SK-N-SH (cell line): ENCODE measurements around the gene PUSL1. TPM values are rescaled to one million over a fixed set of nuclear protein-coding genes. Genes with fewer than 3 reads are reported as not detected.

Experiments
- CTCF ChIA-PET: fragments of 300-600, 350-600 bp; formaldehyde crosslinking; extraction: SDS; loops from one replicate; lab custom pipeline; 2021; lab: Yijun Ruan, JAX
- POLR2A ChIA-PET: fragments of 350-600 bp; sonication (Branson Sonifier 250); formaldehyde crosslinking; extraction: SDS; loops from one replicate; lab custom pipeline; 2020; ENCODE audit warnings: antibody characterized with exemption, inconsistent platforms; lab: Yijun Ruan, JAX
- DNase-seq: peaks from one replicate; pipeline ENCODE4 v3.0.0; 2012
- H2AFZ ChIP-seq: fragments of 200-600 bp; sonication (generic); 2 replicates; pipeline ENCODE4 v1.8.1; 2016; ENCODE audit warnings: antibody characterized with exemption, mild to moderate bottlenecking, low read depth
- H3F3A ChIP-seq: fragments of 200-600 bp; sonication (generic); replicated peaks from 2 replicates; pipeline ENCODE3; 2016; ENCODE audit warnings: antibody characterized with exemption, mild to moderate bottlenecking; ENCODE audit not compliant: insufficient read depth
- H3K27ac ChIP-seq, 2 experiments: fragments of 200-500 bp in 1 of 2; fragments of 200-600 bp in 1 of 2; sonication (Bioruptor generic) in 1 of 2; sonication (generic), shearing (Covaris generic) in 1 of 2; 2 replicates each; pipeline versions ENCODE4 v1.5.1 to v1.6.1; 2014 to 2016; ENCODE audit warnings: low read depth in 2 of 2, inconsistent platforms in 1 of 2, low read length in 1 of 2, mild to moderate bottlenecking in 1 of 2, mixed read lengths in 1 of 2
- H3K27me3 ChIP-seq: fragments of 200-600 bp; sonication (generic), shearing (Covaris generic); 2 replicates; pipeline ENCODE4 v1.6.1; 2016; ENCODE audit warnings: mixed run types; ENCODE audit not compliant: insufficient read depth
- H3K36me3 ChIP-seq, 2 experiments: fragments of 200-500 bp in 1 of 2; fragments of 200-600 bp in 1 of 2; sonication (Bioruptor generic) in 1 of 2; sonication (generic) in 1 of 2; replicated peaks in 1 of 2; 2 replicates each; pipeline versions ENCODE3 to v1.5.1; 2014 to 2016; ENCODE audit warnings: low read length in 1 of 2, mild to moderate bottlenecking in 1 of 2; ENCODE audit not compliant: insufficient read depth in 2 of 2, control insufficient read depth in 1 of 2
- H3K4me1 ChIP-seq, 2 experiments: fragments of 200-500 bp in 1 of 2; fragments of 200-600 bp in 1 of 2; sonication (Bioruptor generic) in 1 of 2; sonication (generic), shearing (Covaris generic) in 1 of 2; 2 replicates each; pipeline versions ENCODE4 v1.5.1 to v1.6.1; 2014 to 2016; ENCODE audit warnings: low read depth in 1 of 2, low read length in 1 of 2, mixed run types in 1 of 2; ENCODE audit not compliant: insufficient read depth in 2 of 2, control insufficient read depth in 1 of 2
- H3K4me2 ChIP-seq: fragments of 200-600 bp; sonication (generic), shearing (Covaris generic); 2 replicates; pipeline ENCODE4 v1.6.1; 2017; ENCODE audit warnings: mixed run types
- H3K4me3 ChIP-seq, 2 experiments: fragments of 200-500 bp in 1 of 2; fragments of 200-600 bp in 1 of 2; sonication (Bioruptor generic) in 1 of 2; sonication (generic), shearing (Covaris generic) in 1 of 2; 2 replicates each; pipeline versions ENCODE4 v1.5.1 to v1.8.1; 2014 to 2016; ENCODE audit warnings: low read depth in 2 of 2, inconsistent platforms in 1 of 2, low read length in 1 of 2, mild to moderate bottlenecking in 1 of 2, mixed read lengths in 1 of 2, moderate library complexity in 1 of 2
- H3K79me2 ChIP-seq: fragments of 200-600 bp; sonication (generic); 2 replicates; pipeline ENCODE4 v1.8.1; 2017; ENCODE audit warnings: mild to moderate bottlenecking; ENCODE audit not compliant: insufficient read depth
- H3K9ac ChIP-seq: fragments of 200-600 bp; sonication (generic); 2 replicates; pipeline ENCODE4 v1.6.1; 2017; ENCODE audit warnings: mixed run types
- H3K9me2 ChIP-seq: fragments of 200-600 bp; sonication (generic); 2 replicates; pipeline ENCODE4 v1.6.1; 2017; ENCODE audit warnings: mixed run types
- H3K9me3 ChIP-seq: fragments of 200-600 bp; sonication (generic); 2 replicates; pipeline ENCODE4 v1.6.1; 2017; ENCODE audit warnings: mixed run types, mild to moderate bottlenecking, moderate library complexity
- H4K20me1 ChIP-seq: fragments of 200-600 bp; sonication (generic); 2 replicates; pipeline ENCODE4 v1.6.1; 2017; ENCODE audit warnings: mild to moderate bottlenecking, mixed run types; ENCODE audit not compliant: insufficient read depth
- CTCF ChIP-seq: fragments of 200-600 bp; sonication (generic); IDR thresholded peaks from 2 replicates; pipeline ENCODE4 v1.6.1; 2017; ENCODE audit warnings: antibody characterized with exemption, mild to moderate bottlenecking, moderate library complexity
- ELF1 ChIP-seq: IDR thresholded peaks from 2 replicates; pipeline ENCODE4 v1.4.0; 2012
- EP300 ChIP-seq, 2 experiments: IDR thresholded peaks; 2 replicates each; pipeline versions ENCODE4 v1.4.0 to v1.6.1; 2012; ENCODE audit warnings: borderline replicate concordance in 1 of 2, low read depth in 1 of 2, low read length in 1 of 2
- FOSL2 ChIP-seq: IDR thresholded peaks from 2 replicates; pipeline ENCODE4 v1.4.0; 2012; ENCODE audit warnings: low read depth, mild to moderate bottlenecking, moderate library complexity, borderline replicate concordance
- FOXJ3 ChIP-seq: sonication (generic); formaldehyde crosslinking; IDR thresholded peaks from 2 replicates; pipeline ENCODE4 v1.5.1; 2020; ENCODE audit warnings: mild to moderate bottlenecking, missing genetic modification reagents
- FOXM1 ChIP-seq: IDR thresholded peaks from 2 replicates; pipeline ENCODE4 v1.4.0; 2012; ENCODE audit warnings: low read depth, mild to moderate bottlenecking
- JUND ChIP-seq: IDR thresholded peaks from 2 replicates; pipeline ENCODE4 v1.4.0; 2012
- MXI1 ChIP-seq: IDR thresholded peaks from 2 replicates; pipeline ENCODE4 v1.6.1; 2012; ENCODE audit warnings: mild to moderate bottlenecking, low read depth, low read length, improper control_type of control experiment
- NFIC ChIP-seq: IDR thresholded peaks from 2 replicates; pipeline ENCODE4 v1.4.0; 2012; ENCODE audit warnings: borderline replicate concordance
- RCOR1 ChIP-seq: fragments of 150-350 bp; IDR thresholded peaks from 2 replicates; pipeline ENCODE4 v1.6.1; 2017; ENCODE audit warnings: antibody characterized with exemption, low read length
- REST ChIP-seq: IDR thresholded peaks from 2 replicates; pipeline ENCODE4 v1.6.1; 2012; ENCODE audit warnings: mild to moderate bottlenecking, low read depth, low read length, moderate library complexity
- RFX5 ChIP-seq: IDR thresholded peaks from 2 replicates; pipeline ENCODE4 v1.6.1; 2012; ENCODE audit warnings: mild to moderate bottlenecking, improper control_type of control experiment, low read length
- TEAD4 ChIP-seq: IDR thresholded peaks from 2 replicates; pipeline ENCODE4 v1.4.0; 2012; ENCODE audit warnings: mild to moderate bottlenecking, borderline replicate concordance; ENCODE audit not compliant: insufficient read depth
- ZBTB33 ChIP-seq: IDR thresholded peaks from 2 replicates; pipeline ENCODE4 v1.4.0; 2012; ENCODE audit warnings: low read depth, borderline replicate concordance
- WGBS: methylation state at CpG from one replicate; pipeline ENCODE4 v1.1.6; 2017; ENCODE audit warnings: low lambda C conversion rate; 5-methylcytosine and 5-hydroxymethylcytosine counted together
- polyA plus RNA-seq, 3 experiments: library from polyadenylated mRNA; depleted of rRNA; stranded (reverse); fragments of >200 nt; gene quantifications; 2 replicates each; pipeline ENCODE4 v1.2.3, GENCODE V29; 2012

The PUSL1 gene
- polyA plus RNA-seq, 1 of the 3 experiments (the other 2 are of a cell fraction): 19.0 TPM

GRCh38 chr1:1310476-1311053 lies 2.2 kb downstream of the PUSL1 start:
- ChIA-PET CTCF (interaction anchor here (1.3 to 1.4 kb wide), 2 partner anchors 8 to 19 kb away, joined by 3 to 5 read pairs; no protein-coding TSS in a partner anchor), POLR2A (no interaction called here)
- no peaks in the 10 kb centered on the region for H3K9me2 ChIP-seq
- H3K27ac ChIP-seq: no peak overlapping the region
- H3K79me2 ChIP-seq: peaks cover 29% of the 10 kb centered on the region
- H3K4me1 ChIP-seq: peaks cover 5 to 23% of the 10 kb centered on the region in 2 experiments; a peak in 2 of 4 replicates
- H2AFZ ChIP-seq: no peak overlapping the region
- no peak overlapping the region for H3K9ac ChIP-seq
- no peak for DNase-seq
- H3F3A ChIP-seq: no peaks in the 10 kb centered on the region
- no peak overlapping the region for H3K4me3 ChIP-seq
- H3K9me3 ChIP-seq: no peaks in the 10 kb centered on the region
- no peak for TF ChIP-seq FOXM1
- no peak for TF ChIP-seq CTCF
- no peak for TF ChIP-seq JUND
- H3K4me2 ChIP-seq: no peak overlapping the region
- H3K36me3 ChIP-seq: peaks cover 0 to 52% of the 10 kb centered on the region in 2 experiments
- H3K27me3 ChIP-seq: no peaks in the 10 kb centered on the region
- H4K20me1 ChIP-seq: peaks cover 15% of the 10 kb centered on the region; the same call in 1 of the 2 replicates
- 86% methylated on average over 9 of the region's 21 CpGs for WGBS

GRCh38 chr1:1311107-1312104 lies 3.0 kb downstream of the PUSL1 start:
- Histone ChIP-seq H3F3A (no peaks in the 10 kb centered on the region), H3K9me3 (no peaks in the 10 kb centered on the region), H3K4me3 (no peak overlapping the region), H3K9ac (no peak overlapping the region), H4K20me1 (peaks cover 15% of the 10 kb centered on the region; the same call in 1 of the 2 replicates), H3K36me3 (peaks cover 4 to 52% of the 10 kb centered on the region in 2 experiments), H3K4me1 (peaks cover 0 to 15% of the 10 kb centered on the region in 2 experiments; a peak in 1 of 4 replicates), H3K9me2 (no peaks in the 10 kb centered on the region), H3K27me3 (no peaks in the 10 kb centered on the region), H3K4me2 (no peak overlapping the region), H3K79me2 (peaks cover 28% of the 10 kb centered on the region), H2AFZ (no peak overlapping the region), H3K27ac (no peak overlapping the region)
- no peak for TF ChIP-seq FOXJ3
- no peak for TF ChIP-seq NFIC
- TF ChIP-seq FOSL2: no peak
- no peak for TF ChIP-seq RCOR1
- TF ChIP-seq TEAD4: no peak
- no peak for TF ChIP-seq REST
- no peak for TF ChIP-seq ELF1
- TF ChIP-seq ZBTB33: no peak
- no peak for TF ChIP-seq JUND
- no peak for TF ChIP-seq RFX5
- no peak for TF ChIP-seq EP300 (IDR thresholded peaks at IDR 0.05; ENCODE audit: borderline replicate concordance in 1 of 2, low read depth in 1 of 2, low read length in 1 of 2)
- TF ChIP-seq MXI1: no peak
- 85% methylated on average over 6 of the region's 22 CpGs for WGBS
- no peak for DNase-seq
- ChIA-PET POLR2A (no interaction called here), CTCF (interaction anchor here (1.1 kb wide), 1 partner anchor 8 kb away, joined by 3 read pairs; no protein-coding TSS in a partner anchor)
